Heart left ventricle (tissue), 16 donors: ENCODE data around the gene DNAH7. TPM values are rescaled to one million over a fixed set of nuclear protein-coding genes. Genes with fewer than 3 reads are reported as not detected.

Source experiments
- ATAC-seq, 4 donors: fragments of 200-7000 bp; cut with Tn5 transposase; one replicate each; pipeline ENCODE4 v1.9.1; 2020 to 2022; ENCODE audit warnings: moderate library complexity in 4 of 4, mild to moderate bottlenecking in 3 of 4, moderate number of reproducible peaks in 1 of 4
- DNase-seq, 5 donors: peaks; one replicate each; pipeline ENCODE4 v3.0.0-alpha.2; 2020
- H3K27ac ChIP-seq, 12 donors: fragments of 200-600 bp; sonication (generic) in 4 of 12; one replicate each; pipeline versions ENCODE4 v1.5.0 to v1.8.0; 2016 to 2022; ENCODE audit warnings: mild to moderate bottlenecking in 2 of 12
- H3K27me3 ChIP-seq, 9 donors: fragments of 200-600 bp; sonication (generic) in 2 of 9; one replicate each; pipeline versions ENCODE4 v1.5.1 to v1.8.0; 2016 to 2022; ENCODE audit warnings: mild to moderate bottlenecking in 3 of 9
- H3K36me3 ChIP-seq, 9 donors: fragments of 200-600 bp; sonication (generic) in 2 of 9; one replicate each; pipeline versions ENCODE4 v1.5.0 to v1.8.0; 2018 to 2022; ENCODE audit warnings: mild to moderate bottlenecking in 2 of 9
- H3K4me1 ChIP-seq, 12 donors: fragments of 200-600 bp; sonication (generic) in 4 of 12; one replicate each; pipeline versions ENCODE4 v1.5.0 to v1.8.0; 2016 to 2022; ENCODE audit warnings: mild to moderate bottlenecking in 3 of 12
- H3K4me3 ChIP-seq, 12 donors: fragments of 200-600 bp; sonication (generic) in 4 of 12; one replicate each; pipeline versions ENCODE4 v1.5.0 to v1.8.0; 2017 to 2022; ENCODE audit warnings: mild to moderate bottlenecking in 9 of 12, moderate library complexity in 4 of 12
- H3K9me3 ChIP-seq, 12 donors: fragments of 200-600 bp; sonication (generic) in 4 of 12; one replicate each; pipeline versions ENCODE4 v1.5.0 to v1.8.0; 2016 to 2022; ENCODE audit warnings: mild to moderate bottlenecking in 1 of 12
- CTCF ChIP-seq, 12 donors: fragments of 200-600 bp; sonication (generic) in 4 of 12; IDR thresholded peaks; one replicate each; pipeline versions ENCODE4 v1.5.0 to v1.8.0; 2018 to 2022; ENCODE audit warnings: antibody characterized with exemption in 12 of 12, mild to moderate bottlenecking in 5 of 12
- POLR2A ChIP-seq, 2 donors: fragments of 450-650 bp; IDR thresholded peaks; one replicate each; pipeline ENCODE4 v1.6.1; 2017; ENCODE audit warnings: antibody characterized with exemption in 2 of 2, mild to moderate bottlenecking in 2 of 2, moderate library complexity in 2 of 2
- WGBS, 4 donors: extraction: QIAGEN DNeasy Blood & Tissue Kit in 2 of 4; methylation state at CpG; one replicate each; pipeline versions ENCODE4 v1.1.5 to v1.1.7; 2013 to 2018; 5-methylcytosine and 5-hydroxymethylcytosine counted together
- intact Hi-C, 10 donors: fragments of 100-400 bp; cut with DNase I; formaldehyde crosslinking; loops; one replicate each; pipeline versions ENCODE4 v1.11.1 to v1.14.2; 2022
- polyA plus RNA-seq, 2 donors: library from polyadenylated mRNA; stranded (reverse); fragments of 200-250 nt; gene quantifications; one replicate each; pipeline ENCODE4 v1.2.3, GENCODE V29; 2013
- total RNA-seq, 9 donors: library from RNA; depleted of rRNA in 2 of 9; stranded (reverse); fragments of >200 nt in 2 of 9; fragmentation: NEBNext Ultra II Directional in 3 of 9; extraction: Animal tissue kit (Norgen Biotek cat#: 25700) in 3 of 9; gene quantifications; one replicate each; pipeline versions ENCODE4 v1.1.0 to v1.2.4, GENCODE V29; 2016 to 2023
- donor health status: ischemic (EF 13 %, LVEDD 7.1; RV severe dilation, severe dysfunction).
- donor health status: healthy with polysubstance abuse.
- donor health status: DM: no; HTN: yes; CAD: no.
- donor health status: DM: no; HTN: no; CAD: no.
- donor health status: ischemic (EF 25% LVEDD 6.9; RV normal size, moderate dysfunction).
- donor health status: ischemic (EF 25% LVEDD 5.7; RV mildly dilated, moderate dysfunction).
- donor health status: healthy.
- donor health status: DM: yes; HTN: yes; CAD: no.
- donor health status: ischemic (EF 35%, LVEDD 5.7; RV mildly dilated, moderate dysfunction).
- donor health status: nonischemic (EF 11% LVEDD 7.7; RV severe dilation, severe dysfunction).
- donor health status: DM: yes; HTN: yes; CAD: no.
- donor health status: PGD.
- donor health status: ischemic (EF 29% LVEDD 5.4; RV normal size, mild dysfunction).
- donor health status: nonischemic (EF 23%, LVEDD 6.1; RV moderate dilation, normal function).

DNAH7 gene
- total and polyA plus RNA-seq, 11 donors, result 0.08 to 1.5 (median 0.40) TPM; not detected in 1

GRCh38 chr2:195823206-195823605, 245.4 kb downstream of the DNAH7 start:
- TF ChIP-seq CTCF (IDR thresholded peaks at IDR 0.05) (no peak), POLR2A (IDR thresholded peaks at IDR 0.05) (no peak)
- H3K9me3 ChIP-seq, result no peaks in the 10 kb centered on the region
- no peaks in the 10 kb centered on the region for H3K4me1 ChIP-seq
- 86 to 91% (median 89%) methylated on average over 3 of the region's 3 CpGs for WGBS, 4 donors
- DNase-seq (no peak), ATAC-seq (no peak)
- H3K27ac ChIP-seq, result no peak overlapping the region
- H3K4me3 ChIP-seq, result no peak overlapping the region
- H3K36me3 ChIP-seq, result no peaks in the 10 kb centered on the region
- no peaks in the 10 kb centered on the region for H3K27me3 ChIP-seq
- intact Hi-C loops, result no loop called here

GRCh38 chr2:195821566-195821932, 247.1 kb downstream of the DNAH7 start:
- H3K27me3 ChIP-seq, result no peaks in the 10 kb centered on the region
- ATAC-seq, result no peak
- TF ChIP-seq POLR2A (IDR thresholded peaks at IDR 0.05) (no peak), CTCF (IDR thresholded peaks at IDR 0.05) (no peak)
- no peaks in the 10 kb centered on the region for H3K36me3 ChIP-seq
- H3K27ac ChIP-seq, result no peak overlapping the region
- no peak for DNase-seq
- WGBS, 4 donors, result 74 to 86% (median 81%) methylated on average over 5 of the region's 5 CpGs
- H3K4me3 ChIP-seq, result no peak overlapping the region
- intact Hi-C loops, result no loop called here
- no peaks in the 10 kb centered on the region for H3K9me3 ChIP-seq
- no peaks in the 10 kb centered on the region for H3K4me1 ChIP-seq

- no peak overlapping the region for H3K4me3 ChIP-seq
- intact Hi-C loops, result no loop called here
- 90 to 100% (median 94%) methylated on average over 3 of the region's 3 CpGs for WGBS, 4 donors
Measured at GRCh38 chr2:195820867-195821565, 247.6 kb downstream of the DNAH7 start.

GRCh38 chr2:195820373-195820772, 248.3 kb downstream of the DNAH7 start:
- DNase-seq, result no peak
- H3K4me1 ChIP-seq, result no peaks in the 10 kb centered on the region
- H3K9me3 ChIP-seq, result no peaks in the 10 kb centered on the region
- no peak overlapping the region for H3K4me3 ChIP-seq
- intact Hi-C loops, result no loop called here
- no peak overlapping the region for H3K27ac ChIP-seq
- H3K36me3 ChIP-seq, result no peaks in the 10 kb centered on the region
- WGBS, 4 donors, result 90 to 93% (median 90%) methylated on average over 3 of the region's 3 CpGs
- ATAC-seq, result no peak
- no peaks in the 10 kb centered on the region for H3K27me3 ChIP-seq
- TF ChIP-seq CTCF (IDR thresholded peaks at IDR 0.05), result no peak
- no peak for TF ChIP-seq POLR2A (IDR thresholded peaks at IDR 0.05)

More at GRCh38 chr2:195820867-195821565, 247.6 kb downstream of the DNAH7 start:
- DNase-seq (no peak), ATAC-seq (no peak)
- no peak overlapping the region for H3K27ac ChIP-seq
- no peak for TF ChIP-seq CTCF (IDR thresholded peaks at IDR 0.05)
- TF ChIP-seq POLR2A (IDR thresholded peaks at IDR 0.05), result no peak
- H3K4me1 ChIP-seq, result no peaks in the 10 kb centered on the region
- H3K27me3 ChIP-seq, result no peaks in the 10 kb centered on the region
- no peaks in the 10 kb centered on the region for H3K9me3 ChIP-seq
- no peaks in the 10 kb centered on the region for H3K36me3 ChIP-seq
